GM18526 (cell line): ENCODE results near the gene CRIP3.

Experiments
- POLR2A ChIP-seq: IDR thresholded peaks from 3 replicates; pipeline ENCODE4 v1.6.1; 2011; ENCODE audit not compliant: insufficient read length; ENCODE audit errors: extremely low read depth

CRIP3 gene

DNA sequence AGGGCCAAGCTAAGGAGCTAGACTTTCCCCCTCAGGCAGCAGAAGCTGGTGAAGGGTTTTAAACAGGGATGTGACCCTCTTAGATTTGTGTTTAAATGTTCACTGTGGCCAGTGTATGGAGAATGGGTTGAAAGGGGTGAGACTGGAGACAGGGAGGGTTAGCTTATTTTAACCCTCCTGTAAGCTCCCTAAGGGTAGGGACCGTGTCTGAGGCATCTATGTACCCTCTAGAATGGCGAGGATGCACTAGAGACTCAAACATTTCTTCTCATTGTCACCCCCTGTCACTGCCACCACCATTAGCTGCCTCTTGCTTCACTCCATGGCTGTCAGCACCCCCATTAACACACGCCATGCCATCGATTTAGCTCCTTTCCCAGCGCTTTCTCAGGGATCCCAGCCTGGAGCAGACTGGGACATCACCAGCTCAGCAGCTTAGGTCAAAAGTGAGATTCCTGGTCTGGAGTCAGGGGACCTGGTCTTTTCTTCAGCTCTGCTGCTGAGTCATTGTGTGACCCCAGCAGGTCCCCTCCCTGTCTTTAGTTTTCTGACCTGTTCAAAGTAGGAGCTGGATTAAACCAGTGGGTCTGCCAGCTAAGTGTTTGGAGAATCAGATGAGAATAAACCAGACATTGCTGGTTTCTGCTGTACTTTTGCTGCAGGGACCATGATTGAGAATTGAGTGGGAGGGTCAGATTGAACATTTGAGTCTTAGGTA is 11.7 kb downstream of the CRIP3 start:
- TF ChIP-seq POLR2A: no peak

DNA sequence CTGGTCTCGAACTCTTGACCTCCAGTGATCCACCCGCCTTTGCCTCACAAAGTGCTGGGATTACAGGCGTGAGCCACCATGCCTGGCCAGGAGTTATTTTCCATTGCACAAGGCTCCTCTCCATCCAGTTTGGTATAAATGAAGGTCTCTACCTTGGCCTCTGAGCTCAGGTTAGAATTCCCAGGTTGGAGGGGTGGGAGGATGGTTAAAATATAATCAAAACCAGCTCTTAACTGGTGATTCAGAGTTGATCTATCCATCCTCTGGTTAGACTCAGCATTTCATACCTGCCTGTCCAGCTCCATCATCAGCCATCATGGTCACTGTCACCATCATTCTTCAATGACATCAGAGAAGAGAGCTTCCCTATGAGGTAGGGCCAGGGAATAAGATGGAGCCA is 13.2 kb downstream of the CRIP3 start:
- no peak for TF ChIP-seq POLR2A

DNA sequence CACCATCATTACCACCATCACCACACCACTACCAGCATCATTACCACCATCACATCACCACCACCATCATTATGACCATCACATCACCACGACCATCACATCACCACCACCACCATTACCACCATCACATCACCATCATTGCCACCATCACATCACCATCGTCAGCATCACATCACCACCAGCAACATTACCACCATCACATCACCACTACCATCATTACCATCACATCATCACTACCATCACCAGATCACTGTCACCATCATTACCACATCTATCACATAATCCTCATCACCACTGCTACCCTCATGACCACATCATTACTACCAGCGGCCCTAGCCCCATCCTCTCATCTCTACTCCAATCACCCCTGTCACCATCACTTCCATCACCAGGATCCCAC is 14.1 kb downstream of the CRIP3 start:
- TF ChIP-seq POLR2A: no peak

DNA sequence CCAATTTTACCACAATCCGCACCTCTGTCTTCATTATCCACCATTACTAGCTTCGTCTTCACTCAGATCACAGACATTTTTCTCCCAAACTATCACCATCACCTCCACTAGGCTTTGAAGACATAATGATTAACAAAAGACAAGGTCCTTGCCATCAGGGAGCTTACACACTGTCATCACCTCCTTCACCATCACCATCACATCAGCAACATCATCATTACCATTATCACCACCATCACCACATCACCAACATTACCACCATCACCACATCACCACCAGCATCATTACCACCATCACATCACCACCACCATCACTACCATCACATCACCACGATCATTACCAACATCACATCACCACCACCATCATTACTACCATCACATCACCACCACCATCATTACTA is 14.9 kb downstream of the CRIP3 start:
- no peak for TF ChIP-seq POLR2A

- TF ChIP-seq POLR2A: no peak
Measured at GRCh38 chr6:43292763-43293318, 15.8 kb downstream of the CRIP3 start.

- no peak for TF ChIP-seq POLR2A
Measured at GRCh38 chr6:43292341-43292740, 16.3 kb downstream of the CRIP3 start.

- no peak for TF ChIP-seq POLR2A
Measured at GRCh38 chr6:43291708-43292107, 16.9 kb downstream of the CRIP3 start.

GRCh38 chr6:43290905-43291355 is 17.7 kb downstream of the CRIP3 start:
- TF ChIP-seq POLR2A: no peak

- no peak for TF ChIP-seq POLR2A
Measured at GRCh38 chr6:43290339-43290904, 18.2 kb downstream of the CRIP3 start.

DNA sequence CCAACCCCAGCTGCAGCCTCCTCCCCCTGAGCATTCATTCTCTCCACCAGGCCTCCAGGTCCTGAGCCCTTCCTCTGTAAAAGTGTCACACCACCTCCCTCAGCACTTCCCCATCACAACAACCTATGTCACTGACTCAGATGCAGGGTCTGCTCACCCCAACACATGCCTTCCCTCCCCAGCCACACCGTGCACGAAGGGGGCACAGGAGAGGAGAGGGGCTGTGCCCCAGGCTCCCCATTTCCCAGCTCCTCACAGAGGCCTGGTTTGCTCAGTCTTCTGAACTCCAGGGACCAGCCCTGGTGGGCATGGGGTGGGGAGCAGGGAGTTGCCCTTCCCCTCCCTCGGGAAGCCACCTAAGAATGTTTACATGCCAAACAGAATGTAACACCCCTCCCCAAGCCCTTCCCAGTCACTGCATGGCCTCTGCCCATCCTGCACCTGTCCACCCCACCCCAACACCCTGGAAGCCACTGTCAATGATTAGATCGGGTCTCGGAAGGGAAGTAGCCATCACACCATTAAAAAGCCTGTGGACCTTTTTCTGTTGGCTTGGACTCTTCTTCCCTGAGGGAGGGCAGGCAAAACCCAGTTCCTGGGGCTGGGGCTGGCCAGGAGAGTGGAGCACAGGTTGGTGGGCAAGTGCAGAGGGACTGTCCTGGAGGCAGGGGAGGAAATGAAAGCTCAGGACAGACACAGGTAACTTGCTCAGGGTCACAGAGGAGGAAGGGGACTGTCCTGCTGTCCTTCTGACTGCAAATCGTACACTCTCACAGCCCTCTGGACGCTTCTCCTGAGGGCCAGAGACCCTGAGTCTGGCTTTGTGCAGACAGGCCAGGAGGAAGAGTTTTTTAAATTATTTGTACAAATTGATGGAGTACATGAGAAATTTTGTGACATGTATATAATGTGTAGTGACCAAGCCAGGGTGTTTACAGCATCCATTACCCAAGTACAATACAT is 20.6 kb downstream of the CRIP3 start:
- TF ChIP-seq POLR2A: no peak

DNA sequence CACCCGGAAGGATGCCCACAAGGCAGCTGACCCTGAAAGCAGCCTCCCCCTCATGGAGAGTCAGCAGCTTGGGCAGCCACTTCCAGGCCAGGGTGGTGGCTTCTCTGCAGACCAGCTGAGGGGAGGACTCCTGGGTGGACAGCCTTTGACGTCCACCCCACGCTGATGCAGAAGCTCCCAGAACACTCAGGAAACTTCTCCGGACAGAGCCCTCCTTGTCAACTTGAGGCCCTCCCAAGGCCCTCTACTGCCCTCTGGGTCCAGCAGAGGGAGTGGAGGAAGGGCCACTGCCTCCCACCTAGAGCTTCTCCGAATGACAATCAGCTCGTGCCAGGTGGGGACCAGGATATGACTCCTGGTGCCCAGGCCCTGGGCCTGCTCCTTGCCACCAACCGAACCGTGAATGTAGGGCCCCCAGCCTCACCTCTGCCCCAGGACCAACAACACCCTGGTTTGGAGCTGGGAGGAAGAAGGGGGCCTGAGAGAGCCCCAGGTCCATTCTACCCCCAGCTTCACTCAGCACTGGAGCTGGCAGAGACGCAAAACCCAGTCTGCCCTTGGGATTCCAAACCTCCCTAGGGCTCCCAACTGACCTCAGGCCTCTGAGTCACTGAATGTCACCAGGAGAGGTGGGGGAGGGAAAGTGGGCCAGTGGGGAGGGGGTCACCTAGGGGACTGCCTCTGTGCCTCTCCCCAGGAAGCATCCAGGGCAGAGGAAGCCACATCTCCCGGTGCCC is 21.5 kb downstream of the CRIP3 start:
- TF ChIP-seq POLR2A: no peak

DNA sequence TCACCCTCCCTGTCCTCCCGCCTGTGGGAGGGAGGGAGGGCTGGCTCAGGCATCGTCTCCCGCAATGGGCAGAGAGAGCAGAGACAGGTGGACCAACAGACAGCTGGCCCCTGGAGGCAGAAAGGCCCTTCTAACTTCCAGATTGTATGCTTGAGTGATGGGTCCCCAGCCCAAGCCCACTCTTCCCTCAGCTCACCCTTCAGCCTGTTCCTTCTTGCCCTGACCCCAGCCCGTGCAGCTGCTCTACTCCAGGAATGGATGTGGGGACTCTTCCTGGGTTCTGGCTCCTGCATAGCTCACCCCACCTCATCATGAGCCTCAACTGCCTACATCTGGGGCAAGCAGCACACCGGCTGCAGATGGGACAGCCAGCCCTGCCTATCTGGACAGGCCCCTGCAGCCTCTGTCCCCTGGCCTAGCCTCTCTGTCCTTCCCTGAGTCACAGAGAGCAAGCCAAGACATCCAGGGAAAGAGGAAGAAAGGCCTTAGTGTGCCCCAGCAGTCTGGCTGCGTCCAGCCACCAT is 22.1 kb downstream of the CRIP3 start:
- no peak for TF ChIP-seq POLR2A

GRCh38 chr6:43285832-43286231 is 22.8 kb downstream of the CRIP3 start:
- no peak for TF ChIP-seq POLR2A

DNA sequence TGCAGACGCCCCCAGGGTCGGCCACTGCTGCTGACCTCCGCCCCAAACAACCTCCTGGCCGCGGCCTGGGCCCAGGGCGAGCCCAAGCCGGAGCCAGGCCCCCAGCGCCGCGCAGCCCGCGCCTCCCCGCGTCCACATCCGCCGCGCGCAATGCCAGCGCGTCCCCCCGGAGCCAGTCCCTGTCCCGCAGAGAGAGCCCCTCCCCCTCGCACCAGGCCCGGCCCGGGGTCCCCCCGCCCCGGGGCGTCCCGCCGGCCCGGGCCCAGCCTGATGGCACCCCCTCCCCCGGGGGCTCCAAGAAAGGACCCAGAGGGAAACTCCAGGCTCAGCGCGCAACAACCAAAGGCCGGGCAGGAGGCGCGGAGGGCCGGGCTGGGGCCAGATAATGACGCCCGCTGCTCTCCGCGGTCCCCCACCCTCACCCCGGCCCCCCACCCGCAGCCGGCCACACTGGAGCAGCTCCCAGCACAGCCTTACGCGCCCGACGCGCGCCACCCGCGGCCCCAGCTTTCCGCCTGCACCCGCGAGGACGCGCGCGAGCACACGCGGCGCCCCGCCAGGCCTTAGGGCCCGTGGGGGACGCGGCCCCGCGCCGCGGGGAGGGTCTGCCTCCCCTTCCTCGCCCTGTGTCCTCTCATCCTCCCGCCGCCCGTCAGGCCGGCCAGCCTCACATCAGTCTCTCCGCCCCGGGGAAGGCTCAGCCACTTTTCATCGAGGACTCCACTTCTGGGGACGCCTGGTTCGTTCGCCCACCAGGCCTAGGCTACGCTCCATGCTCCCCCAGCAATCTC is 23.4 kb downstream of the CRIP3 start:
- no peak for TF ChIP-seq POLR2A
